GM21529 (cell line): ENCODE measurements around the gene TENT4B.
"Not testable (repeated sequence)": the region's sequence is repeated elsewhere in the genome, so short reads cannot be mapped to it uniquely, and the experiment has no call there.

Experiments used
- ATAC-seq: cut with Tn5 transposase; IDR thresholded peaks from one replicate; pipeline ENCODE4 v1.9.1; 2021; ENCODE audit not compliant: unreplicated experiment

TENT4B gene

GRCh38 chr16:50152807-50153595, at the start of gene TENT4B:
Gene TENT4B, plus strand, starts transcription at chr16:50153306. Its CDS starts 316 bp downstream, at chr16:50153622.
- ATAC-seq: peak; percentile 77

- ATAC-seq: no peak
Measured at GRCh38 chr16:50103764-50104163, 49.3 kb upstream of the TENT4B start.

GRCh38 chr16:50114357-50115129, 38.6 kb upstream of the TENT4B start:
- no peak for ATAC-seq

GRCh38 chr16:50120711-50121110, 32.4 kb upstream of the TENT4B start:
- ATAC-seq: no peak

- peak; percentile 65 for ATAC-seq
Measured at GRCh38 chr16:50121278-50121677, 31.8 kb upstream of the TENT4B start.

- ATAC-seq: peak; percentile 63
Measured at GRCh38 chr16:50121721-50122445, 31.2 kb upstream of the TENT4B start.

GRCh38 chr16:50123417-50123816, 29.7 kb upstream of the TENT4B start:
- no peak for ATAC-seq

- no peak for ATAC-seq
Measured at GRCh38 chr16:50124769-50125168, 28.3 kb upstream of the TENT4B start.

- ATAC-seq: no peak
Measured at GRCh38 chr16:50126183-50126582, 26.9 kb upstream of the TENT4B start.

GRCh38 chr16:50132571-50132970, 20.5 kb upstream of the TENT4B start:
- not testable (repeated sequence) for ATAC-seq

GRCh38 chr16:50133214-50133613, 19.9 kb upstream of the TENT4B start:
- ATAC-seq: no peak

GRCh38 chr16:50136399-50136798, 16.7 kb upstream of the TENT4B start:
- ATAC-seq: no peak

- ATAC-seq: no peak
Measured at GRCh38 chr16:50137268-50137667, 15.8 kb upstream of the TENT4B start.

- ATAC-seq: no peak
Measured at GRCh38 chr16:50139580-50139979, 13.5 kb upstream of the TENT4B start.

- ATAC-seq: no peak
Measured at GRCh38 chr16:50144211-50144610, 8.9 kb upstream of the TENT4B start.

- no peak for ATAC-seq
Measured at GRCh38 chr16:50146479-50147435, 6.3 kb upstream of the TENT4B start.

- no peak for ATAC-seq
Measured at GRCh38 chr16:50151322-50151721, 1.8 kb upstream of the TENT4B start.

GRCh38 chr16:50151756-50152155, 1.4 kb upstream of the TENT4B start:
- no peak for ATAC-seq

- ATAC-seq: peak; percentile 56
Measured at GRCh38 chr16:50152351-50152806, 727 bp upstream of the TENT4B start.
